WTC11 (cell line): Measurements from ENCODE around the gene PIWIL1.

Experiments
- ATF1 ChIP-seq: sonication (generic); formaldehyde crosslinking; IDR thresholded peaks from 2 replicates; pipeline ENCODE4 v1.8.1; 2023; ENCODE audit warnings: mild to moderate bottlenecking, moderate library complexity, missing genetic modification reagents
- ATF2 ChIP-seq: sonication (generic); formaldehyde crosslinking; IDR thresholded peaks from 2 replicates; pipeline ENCODE4 v1.8.1; 2022; ENCODE audit warnings: low read depth, missing genetic modification reagents, borderline replicate concordance
- CTCF ChIP-seq: fragments of 200-600 bp; IDR thresholded peaks from 2 replicates; pipeline ENCODE4 v1.8.0; 2022; ENCODE audit warnings: antibody characterized with exemption
- FOXP4 ChIP-seq: sonication (generic); formaldehyde crosslinking; IDR thresholded peaks from 2 replicates; pipeline ENCODE4 v1.8.0; 2022; ENCODE audit warnings: mild to moderate bottlenecking, missing genetic modification reagents
- ZNF416 ChIP-seq: fragments of 250-450 bp; sonication (Bioruptor Pico); IDR thresholded peaks from 2 replicates; pipeline ENCODE4 v1.9.0; 2021; ENCODE audit warnings: mild to moderate bottlenecking, inconsistent platforms

GRCh38 chr12:130401703-130402102 lies 64.0 kb downstream of the PIWIL1 start:
- TF ChIP-seq CTCF (no peak), FOXP4 (CRISPR knock-in tag) (no peak), ZNF416 (CRISPR knock-in tag) (no peak), ATF2 (CRISPR knock-in tag) (no peak), ATF1 (no peak)
